HepG2 (cell line): ENCODE measurements around the gene IRF2. TPM values are rescaled to one million over a fixed set of nuclear protein-coding genes. Genes with fewer than 3 reads are reported as not detected.

ENCODE experiments used
- ATAC-seq: fragments of 200-7000 bp; cut with Tn5 transposase; 3 replicates; pipeline ENCODE4 v1.9.1; 2020; ENCODE audit warnings: mild to moderate bottlenecking, moderate library complexity
- BruUV-seq: library from RNA; stranded (reverse); fragments of 400-500 nt; replicated peaks from 2 replicates; lab custom pipeline; 2021; lab: Mats Ljungman, UMichigan
- CTCF ChIA-PET: fragments of 300-600 bp; formaldehyde crosslinking; extraction: SDS; loops from one replicate; lab custom pipeline; 2021; ENCODE audit warnings: low total read pairs, inconsistent platforms, low intra/inter-chr PET ratio; lab: Yijun Ruan, JAX
- POLR2A ChIA-PET: fragments of 350-600 bp; sonication (Branson Sonifier 250); formaldehyde crosslinking; loops from one replicate; lab custom pipeline; 2020; ENCODE audit warnings: antibody characterized with exemption, inconsistent platforms; lab: Yijun Ruan, JAX
- DNase-seq: peaks from one replicate; pipeline ENCODE4 v3.0.0-alpha.2; 2015; ENCODE audit warnings: low spot score
- FAIRE-seq: peaks from 3 replicates; lab custom pipeline; 2011; peaks lifted over from hg19 to GRCh38; lab: Jason Lieb, UNC
- H2AFZ ChIP-seq: one replicate; pipeline ENCODE4 v1.6.1; 2011; ENCODE audit warnings: low read length, inconsistent platforms
- H3K27ac ChIP-seq: fragments of 300-600 bp; 3 replicates; pipeline ENCODE4 v1.8.0; 2011; ENCODE audit warnings: mixed run types, mild to moderate bottlenecking, mixed read lengths, low read length, inconsistent platforms; ENCODE audit not compliant: insufficient read depth; ENCODE audit errors: extremely low read length
- H3K27me3 ChIP-seq, 2 experiments: fragments of 200-600 bp in 1 of 2; 2 replicates in 1 of 2; 3 replicates in 1 of 2; pipeline versions ENCODE4 v1.6.0 to v1.8.0; 2011; ENCODE audit warnings: low read length in 2 of 2, mild to moderate bottlenecking in 2 of 2, moderate library complexity in 2 of 2, inconsistent platforms in 1 of 2; ENCODE audit not compliant: insufficient read depth in 2 of 2, control insufficient read depth in 1 of 2
- H3K36me3 ChIP-seq, 2 experiments: fragments of 200-600 bp in 1 of 2; replicated peaks in 1 of 2; 2 replicates in 1 of 2; 3 replicates in 1 of 2; pipeline versions ENCODE4 v1.5.1 to v1.8.0; 2011; ENCODE audit warnings: low read length in 2 of 2, inconsistent platforms in 1 of 2; ENCODE audit not compliant: insufficient read depth in 2 of 2, control insufficient read depth in 1 of 2
- H3K4me1 ChIP-seq: 2 replicates; pipeline ENCODE4 v1.5.1; 2012; ENCODE audit warnings: low read length, inconsistent platforms; ENCODE audit not compliant: insufficient read depth
- H3K4me2 ChIP-seq: 2 replicates; pipeline ENCODE4 v1.6.0; 2011; ENCODE audit warnings: low read depth, low read length, inconsistent platforms
- H3K4me3 ChIP-seq, 3 experiments: fragments of 200-600 bp in 1 of 3; sonication (generic), shearing (Covaris generic) in 1 of 3; replicated peaks in 1 of 3; 2 replicates each; pipeline ENCODE4 v1.5.1; 2011 to 2016; ENCODE audit warnings: low read length in 3 of 3, inconsistent platforms in 2 of 3, low read depth in 2 of 3, mild to moderate bottlenecking in 2 of 3, control low read depth in 1 of 3, mixed read lengths in 1 of 3; ENCODE audit not compliant: insufficient read depth in 1 of 3
- H3K79me2 ChIP-seq: one replicate; pipeline ENCODE4 v1.6.1; 2011; ENCODE audit warnings: low read length, inconsistent platforms; ENCODE audit not compliant: insufficient read depth
- H3K9ac ChIP-seq: 2 replicates; pipeline ENCODE4 v1.6.0; 2011; ENCODE audit warnings: mild to moderate bottlenecking, low read depth, low read length, inconsistent platforms; ENCODE audit not compliant: insufficient read depth
- H3K9me3 ChIP-seq: 2 replicates; pipeline ENCODE4 v1.5.1; 2012; ENCODE audit warnings: mild to moderate bottlenecking, low read length
- H4K20me1 ChIP-seq: 2 replicates; pipeline ENCODE4 v1.6.0; 2011; ENCODE audit warnings: inconsistent platforms, mild to moderate bottlenecking, low read length, moderate library complexity; ENCODE audit not compliant: insufficient read depth
- CREM ChIP-seq, 2 experiments: sonication (generic) in 1 of 2; formaldehyde crosslinking in 1 of 2; IDR thresholded peaks; 2 replicates each; pipeline versions ENCODE4 v1.4.0 to v1.6.1; 2016 to 2020; ENCODE audit warnings: antibody characterized with exemption in 1 of 2, mild to moderate bottlenecking in 1 of 2, missing genetic modification reagents in 1 of 2
- FOSL2 ChIP-seq: sonication (generic); formaldehyde crosslinking; IDR thresholded peaks from 2 replicates; pipeline ENCODE4 v1.4.0; 2020; ENCODE audit warnings: missing genetic modification reagents
- MAFF ChIP-seq: IDR thresholded peaks from 2 replicates; pipeline ENCODE4 v1.6.1; 2011; ENCODE audit warnings: low read depth, low read length, improper control_type of control experiment
- MAFK ChIP-seq, 2 experiments: IDR thresholded peaks in 1 of 2; conservative IDR thresholded peaks in 1 of 2; 2 replicates each; pipeline ENCODE4 v1.6.1; 2011; ENCODE audit warnings: improper control_type of control experiment in 2 of 2, low read length in 2 of 2
- ZFP82 ChIP-seq: sonication (generic); formaldehyde crosslinking; IDR thresholded peaks from 2 replicates; pipeline ENCODE4 v1.5.1; 2020; ENCODE audit warnings: mild to moderate bottlenecking, missing genetic modification reagents, borderline replicate concordance
- ZNF253 ChIP-seq: sonication (generic); formaldehyde crosslinking; IDR thresholded peaks from 2 replicates; pipeline ENCODE4 v1.8.0; 2022; ENCODE audit warnings: mild to moderate bottlenecking, missing genetic modification reagents, borderline replicate concordance
- ZNF335 ChIP-seq: sonication (generic); formaldehyde crosslinking; IDR thresholded peaks from 2 replicates; pipeline ENCODE4 v1.4.0; 2020; ENCODE audit warnings: missing genetic modification reagents
- ZNF564 ChIP-seq: sonication (generic); formaldehyde crosslinking; IDR thresholded peaks from 2 replicates; pipeline ENCODE4 v1.8.1; 2023; ENCODE audit warnings: mild to moderate bottlenecking, missing genetic modification reagents
- WGBS: methylation state at CpG from one replicate; pipeline ENCODE4 v1.1.6; 2017; ENCODE audit warnings: low lambda C conversion rate; 5-methylcytosine and 5-hydroxymethylcytosine counted together
- in situ Hi-C: cut with HindIII; loops from 2 replicates; pipeline ENCODE4 v1.10.0; 2017; ENCODE audit warnings: low pct_unique_long_range_greater_than_20kb; ENCODE audit not compliant: extremely low pct_ligation_motif_present
- intact Hi-C: fragments of 100-400 bp; cut with micrococcal nuclease; formaldehyde crosslinking; loops from one replicate; pipeline ENCODE4 v1.10.0; 2022; ENCODE audit not compliant: unreplicated experiment
- polyA plus RNA-seq, 8 experiments: library from polyadenylated mRNA; depleted of rRNA in 3 of 8; stranded (reverse) in 7 of 8; unstranded in 1 of 8; fragments of >200 nt; fragmentation: Illumina TruSeq in 4 of 8; extraction: Trizol in 4 of 8; gene quantifications; 2 replicates each; pipeline versions ENCODE4 v1.2.1 to v1.2.3, GENCODE V29; 2011 to 2016; ENCODE audit warnings: low read depth in 4 of 8, missing spikeins in 1 of 8, mixed read lengths in 1 of 8; ENCODE audit not compliant: insufficient read depth in 1 of 8
- total RNA-seq, 5 experiments: library from RNA; depleted of rRNA; stranded (reverse); fragments of >200 nt; fragmentation: Illumina TruSeq; extraction: Trizol; gene quantifications; 2 replicates each; pipeline ENCODE4 v1.2.3, GENCODE V29; 2016; ENCODE audit warnings: low read depth in 1 of 5

Gene IRF2
- total and polyA plus RNA-seq, 2 of the 13 experiments (the other 11 are each of a cell fraction or from before 2014, with no cell fraction given), result 15.5 to 28.8 TPM

- Histone ChIP-seq H4K20me1 (no peaks in the 10 kb centered on the region), H3K27me3 (peaks cover 0 to 6% of the 10 kb centered on the region in 2 experiments; a peak in 1 of 5 replicates), H3K27ac (no peak overlapping the region), H3K4me2 (no peak overlapping the region), H3K9ac (no peak overlapping the region), H3K4me1 (peaks cover 22% of the 10 kb centered on the region; the same call in 1 of the 2 replicates), H3K4me3 (no peak overlapping the region)
- FAIRE-seq (no peak), DNase-seq (no peak), ATAC-seq (peak; percentile 66)
- POLR2A ChIA-PET, result interaction anchor here (1.4 to 1.5 kb wide), 2 partner anchors 23 to 40 kb away, joined by 5 to 7 read pairs; partner anchors contain the start of gene IRF2
- WGBS, result 24% methylated on average over 8 of the region's 8 CpGs
- intact Hi-C loops, result no loop called here
- in situ Hi-C loops, result no loop called here
- no TSS peak for BruUV-seq
- TF ChIP-seq MAFK (conservative IDR thresholded peaks at IDR 0.05 in 1 of 2, IDR thresholded peaks at IDR 0.05 in 1 of 2; ENCODE audit: low read length in 2 of 2) (peak; percentile 64 to 84), CREM (IDR thresholded peaks at IDR 0.05) (no peak), CREM (CRISPR knock-in tag; IDR thresholded peaks at IDR 0.05) (no peak), ZNF564 (CRISPR knock-in tag) (no peak), ZNF335 (CRISPR knock-in tag) (no peak), ZFP82 (CRISPR knock-in tag) (no peak), MAFF (peak; percentile 82), FOSL2 (peak; percentile 60)
- TF ChIP-seq, all 625 proteins: peak for 3
- Histone ChIP-seq H2AFZ (no peak overlapping the region), H3K36me3 (no peaks in the 10 kb centered on the region), H3K79me2 (no peaks in the 10 kb centered on the region), H3K9me3 (peaks cover 7% of the 10 kb centered on the region)
- CTCF ChIA-PET, result no interaction called here
Measured at GRCh38 chr4:184514121-184514988, 40.0 kb upstream of the IRF2 start.

DNA sequence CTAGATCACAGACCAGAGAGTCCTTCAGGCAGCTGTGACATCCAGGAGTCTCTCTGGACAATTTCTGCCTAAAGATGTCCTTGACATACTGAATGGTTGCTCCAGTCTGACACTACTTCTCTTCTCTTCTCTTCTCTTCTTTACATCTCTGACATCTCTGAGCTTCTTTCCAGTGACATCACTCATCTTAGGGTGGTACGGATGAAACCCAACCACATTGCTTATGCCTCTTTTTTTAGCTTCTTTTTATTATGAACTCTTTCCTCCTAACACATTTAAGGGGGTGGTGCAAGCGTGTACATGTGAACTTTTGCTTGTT is 39.4 kb upstream of the IRF2 start:
- no peak for TF ChIP-seq ZNF253 (CRISPR knock-in tag)
- TF ChIP-seq, all 625 proteins: peak for 0
- H2AFZ ChIP-seq, result no peak overlapping the region
- H3K4me1 ChIP-seq, result peaks cover 22% of the 10 kb centered on the region; the same call in 1 of the 2 replicates
- intact Hi-C loops, result no loop called here
- 52% methylated on average over 2 of the region's 2 CpGs for WGBS
- H3K79me2 ChIP-seq, result no peaks in the 10 kb centered on the region
- no peak for ATAC-seq
- no peak for FAIRE-seq
- ChIA-PET CTCF (no interaction called here), POLR2A (interaction anchor here (1.4 to 1.5 kb wide), 2 partner anchors 23 to 39 kb away, joined by 5 to 7 read pairs; partner anchors contain the start of gene IRF2)
- peaks cover 7% of the 10 kb centered on the region for H3K9me3 ChIP-seq
- no peak overlapping the region for H3K4me2 ChIP-seq
- H3K27me3 ChIP-seq, result peaks cover 0 to 6% of the 10 kb centered on the region in 2 experiments; a peak in 1 of 5 replicates
- H3K27ac ChIP-seq, result no peak overlapping the region
- H3K9ac ChIP-seq, result no peak overlapping the region
- DNase-seq, result no peak
- no TSS peak for BruUV-seq
- in situ Hi-C loops, result no loop called here
- no peaks in the 10 kb centered on the region for H3K36me3 ChIP-seq
- no peaks in the 10 kb centered on the region for H4K20me1 ChIP-seq
- H3K4me3 ChIP-seq, result no peak overlapping the region
